Caco-2 (cell line): ENCODE data around the gene UBE2E1. TPM values are rescaled to one million over a fixed set of nuclear protein-coding genes. Genes with fewer than 3 reads are reported as not detected.
"Not testable (repeated sequence)": the region's sequence is repeated elsewhere in the genome, so short reads cannot be mapped to it uniquely, and the experiment has no call there.

ENCODE experiments used
- BruUV-seq: library from RNA; stranded (reverse); fragments of 400-500 nt; replicated peaks from 2 replicates; lab custom pipeline; 2021; lab: Mats Ljungman, UMichigan
- CTCF ChIA-PET: fragments of 300-600 bp; sonication (Branson Sonifier 250); formaldehyde crosslinking; loops from one replicate; lab custom pipeline; 2022; ENCODE audit warnings: antibody characterized with exemption; lab: Charles Lee
- POLR2A ChIA-PET: fragments of 300-600 bp; sonication (Branson Sonifier 250); formaldehyde crosslinking; loops from one replicate; lab custom pipeline; 2022; ENCODE audit warnings: antibody characterized with exemption; lab: Charles Lee
- DNase-seq, 2 experiments: peaks; one replicate each; pipeline versions ENCODE4 v3.0.0 to v3.0.0-alpha.2; 2020 to 2022
- H3K27me3 ChIP-seq: replicated peaks from 2 replicates; pipeline ENCODE4 v1.6.0; 2011; ENCODE audit warnings: low read length; ENCODE audit not compliant: control insufficient read depth, insufficient read depth
- H3K36me3 ChIP-seq: 2 replicates; pipeline ENCODE4 v1.5.1; 2011; ENCODE audit warnings: low read length; ENCODE audit not compliant: control insufficient read depth, insufficient read depth
- H3K4me1 ChIP-seq: fragments of 250-450 bp; sonication (Bioruptor Pico); 2 replicates; pipeline ENCODE4 v1.5.1; 2020; ENCODE audit warnings: mild to moderate bottlenecking
- H3K4me3 ChIP-seq: 2 replicates; pipeline ENCODE4 v1.5.1; 2011; ENCODE audit warnings: low read depth, mild to moderate bottlenecking, control low read depth, low read length
- H3K9me3 ChIP-seq: fragments of 250-450 bp; sonication (Bioruptor Pico); 2 replicates; pipeline ENCODE4 v1.5.1; 2020; ENCODE audit warnings: mild to moderate bottlenecking, moderate library complexity
- H3K27ac Mint-ChIP-seq: one replicate; pipeline ENCODE4 v1.8.0; 2022; ENCODE audit warnings: mixed read lengths; ENCODE audit not compliant: unreplicated experiment
- H3K27me3 Mint-ChIP-seq: one replicate; pipeline ENCODE4 v1.8.0; 2022; ENCODE audit warnings: mixed read lengths; ENCODE audit not compliant: insufficient read depth, unreplicated experiment
- H3K36me3 Mint-ChIP-seq: one replicate; pipeline ENCODE4 v1.8.0; 2022; ENCODE audit warnings: mild to moderate bottlenecking, mixed read lengths; ENCODE audit not compliant: insufficient read depth, unreplicated experiment
- H3K4me1 Mint-ChIP-seq: one replicate; pipeline ENCODE4 v1.8.0; 2022; ENCODE audit warnings: low read depth, mixed read lengths; ENCODE audit not compliant: unreplicated experiment
- H3K4me3 Mint-ChIP-seq: one replicate; pipeline ENCODE4 v1.8.0; 2022; ENCODE audit warnings: mild to moderate bottlenecking, moderate library complexity, mixed read lengths; ENCODE audit not compliant: unreplicated experiment
- H3K9me3 Mint-ChIP-seq: one replicate; pipeline ENCODE4 v1.8.0; 2022; ENCODE audit warnings: mixed read lengths; ENCODE audit not compliant: unreplicated experiment
- intact Hi-C: fragments of 100-400 bp; cut with micrococcal nuclease; formaldehyde crosslinking; loops from one replicate; pipeline ENCODE4 v1.10.0; 2022; ENCODE audit not compliant: unreplicated experiment
- total RNA-seq: library from RNA; stranded (reverse); gene quantifications from 2 replicates; pipeline ENCODE4 v1.2.3, GENCODE V29; 2022
- TF ChIP-seq, protein P1 (sequence below), 2 experiments: fragments of 200-600 bp in 1 of 2; IDR thresholded peaks; 1 replicate in 1 of 2; 2 replicates in 1 of 2; pipeline versions ENCODE4 v1.5.1 to v1.8.0; 2011 to 2022; ENCODE audit warnings: antibody characterized with exemption in 1 of 2, control low read depth in 1 of 2, inconsistent platforms in 1 of 2, low read depth in 1 of 2, low read length in 1 of 2, mild to moderate bottlenecking in 1 of 2, moderate library complexity in 1 of 2; ENCODE audit not compliant: insufficient read depth in 1 of 2, severe bottlenecking in 1 of 2, unreplicated experiment in 1 of 2

The UBE2E1 gene
- total RNA-seq, 1 experiment from 2014 or later, result 104 TPM

DNA sequence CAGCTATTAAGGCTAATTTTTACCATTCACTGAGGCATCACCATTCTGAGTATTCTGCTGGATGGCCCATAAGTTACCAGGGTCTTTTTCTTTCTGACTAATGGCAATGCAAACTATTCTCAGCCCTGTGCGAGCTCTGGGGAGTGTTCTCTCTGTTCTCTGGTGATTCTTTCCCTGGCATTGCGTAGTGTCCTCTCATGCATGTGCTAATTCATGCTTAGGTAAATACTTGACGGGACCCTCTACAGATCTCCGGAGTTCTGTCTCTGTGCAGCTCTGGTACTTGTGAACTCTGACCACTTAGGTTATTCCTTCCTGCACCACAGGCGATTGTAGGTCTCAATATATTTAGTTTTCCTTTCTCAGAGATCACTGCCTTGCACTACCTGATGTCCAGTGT lies 34.8 kb downstream of the UBE2E1 start:
- H3K4me3 Mint-ChIP-seq, result no peak overlapping the region
- TF ChIP-seq, protein P1, sequence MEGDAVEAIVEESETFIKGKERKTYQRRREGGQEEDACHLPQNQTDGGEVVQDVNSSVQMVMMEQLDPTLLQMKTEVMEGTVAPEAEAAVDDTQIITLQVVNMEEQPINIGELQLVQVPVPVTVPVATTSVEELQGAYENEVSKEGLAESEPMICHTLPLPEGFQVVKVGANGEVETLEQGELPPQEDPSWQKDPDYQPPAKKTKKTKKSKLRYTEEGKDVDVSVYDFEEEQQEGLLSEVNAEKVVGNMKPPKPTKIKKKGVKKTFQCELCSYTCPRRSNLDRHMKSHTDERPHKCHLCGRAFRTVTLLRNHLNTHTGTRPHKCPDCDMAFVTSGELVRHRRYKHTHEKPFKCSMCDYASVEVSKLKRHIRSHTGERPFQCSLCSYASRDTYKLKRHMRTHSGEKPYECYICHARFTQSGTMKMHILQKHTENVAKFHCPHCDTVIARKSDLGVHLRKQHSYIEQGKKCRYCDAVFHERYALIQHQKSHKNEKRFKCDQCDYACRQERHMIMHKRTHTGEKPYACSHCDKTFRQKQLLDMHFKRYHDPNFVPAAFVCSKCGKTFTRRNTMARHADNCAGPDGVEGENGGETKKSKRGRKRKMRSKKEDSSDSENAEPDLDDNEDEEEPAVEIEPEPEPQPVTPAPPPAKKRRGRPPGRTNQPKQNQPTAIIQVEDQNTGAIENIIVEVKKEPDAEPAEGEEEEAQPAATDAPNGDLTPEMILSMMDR (IDR thresholded peaks at IDR 0.05; ENCODE audit: insufficient read depth in 1 of 2, low read depth in 1 of 2, low read length in 1 of 2, severe bottlenecking in 1 of 2, unreplicated experiment in 1 of 2), result no peak
- no peaks in the 10 kb centered on the region for H3K27me3 Mint-ChIP-seq
- no peak overlapping the region for H3K27ac Mint-ChIP-seq
- H3K4me1 Mint-ChIP-seq, result peaks cover 5% of the 10 kb centered on the region
- H3K9me3 ChIP-seq, result no peaks in the 10 kb centered on the region
- H3K27me3 ChIP-seq, result no peaks in the 10 kb centered on the region
- ChIA-PET CTCF (no interaction called here), POLR2A (interaction anchor here (0.7 kb wide), 1 partner anchor 8 kb away, joined by 3 read pairs; no protein-coding TSS in a partner anchor)
- H3K9me3 Mint-ChIP-seq, result no peaks in the 10 kb centered on the region
- H3K36me3 ChIP-seq, result no peaks in the 10 kb centered on the region
- no peaks in the 10 kb centered on the region for H3K36me3 Mint-ChIP-seq
- no peak overlapping the region for H3K4me3 ChIP-seq
- no peak for DNase-seq
- no peaks in the 10 kb centered on the region for H3K4me1 ChIP-seq
- no TSS peak for BruUV-seq
- intact Hi-C loops, result no loop called here

DNA sequence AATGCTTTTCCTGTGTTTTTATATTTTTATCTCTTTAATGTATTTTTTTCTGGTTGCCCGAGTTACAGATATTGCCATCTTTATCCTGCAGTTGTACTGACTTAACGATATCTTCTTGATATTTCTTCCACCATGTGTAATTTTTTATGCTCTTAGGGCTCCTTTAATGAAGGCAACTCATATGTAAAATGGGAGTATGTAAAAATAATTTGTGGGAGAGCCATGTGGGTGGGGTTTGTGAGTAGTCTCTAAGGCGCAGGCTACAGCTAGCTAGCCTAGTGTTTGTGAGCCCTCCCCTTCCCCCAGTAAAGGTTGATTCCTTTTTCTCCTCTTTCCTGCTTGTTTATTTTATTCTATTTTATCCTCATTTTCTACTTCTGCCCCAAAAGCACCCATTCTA lies 38.1 kb downstream of the UBE2E1 start:
- Mint-ChIP-seq H3K36me3 (no peaks in the 10 kb centered on the region), H3K4me1 (peaks cover 6% of the 10 kb centered on the region), H3K27ac (no peak overlapping the region), H3K4me3 (no peak overlapping the region), H3K27me3 (no peaks in the 10 kb centered on the region), H3K9me3 (no peaks in the 10 kb centered on the region)
- intact Hi-C loops, result no loop called here
- Histone ChIP-seq H3K27me3 (no peaks in the 10 kb centered on the region), H3K36me3 (no peaks in the 10 kb centered on the region), H3K4me1 (no peaks in the 10 kb centered on the region), H3K4me3 (no peak overlapping the region), H3K9me3 (no peaks in the 10 kb centered on the region)
- ChIA-PET CTCF (no interaction called here), POLR2A (no interaction called here)
- BruUV-seq, result no TSS peak
- DNase-seq, result no peak
- TF ChIP-seq, protein P1 (IDR thresholded peaks at IDR 0.05; ENCODE audit: insufficient read depth in 1 of 2, low read depth in 1 of 2, low read length in 1 of 2, severe bottlenecking in 1 of 2, unreplicated experiment in 1 of 2), result no peak

DNA sequence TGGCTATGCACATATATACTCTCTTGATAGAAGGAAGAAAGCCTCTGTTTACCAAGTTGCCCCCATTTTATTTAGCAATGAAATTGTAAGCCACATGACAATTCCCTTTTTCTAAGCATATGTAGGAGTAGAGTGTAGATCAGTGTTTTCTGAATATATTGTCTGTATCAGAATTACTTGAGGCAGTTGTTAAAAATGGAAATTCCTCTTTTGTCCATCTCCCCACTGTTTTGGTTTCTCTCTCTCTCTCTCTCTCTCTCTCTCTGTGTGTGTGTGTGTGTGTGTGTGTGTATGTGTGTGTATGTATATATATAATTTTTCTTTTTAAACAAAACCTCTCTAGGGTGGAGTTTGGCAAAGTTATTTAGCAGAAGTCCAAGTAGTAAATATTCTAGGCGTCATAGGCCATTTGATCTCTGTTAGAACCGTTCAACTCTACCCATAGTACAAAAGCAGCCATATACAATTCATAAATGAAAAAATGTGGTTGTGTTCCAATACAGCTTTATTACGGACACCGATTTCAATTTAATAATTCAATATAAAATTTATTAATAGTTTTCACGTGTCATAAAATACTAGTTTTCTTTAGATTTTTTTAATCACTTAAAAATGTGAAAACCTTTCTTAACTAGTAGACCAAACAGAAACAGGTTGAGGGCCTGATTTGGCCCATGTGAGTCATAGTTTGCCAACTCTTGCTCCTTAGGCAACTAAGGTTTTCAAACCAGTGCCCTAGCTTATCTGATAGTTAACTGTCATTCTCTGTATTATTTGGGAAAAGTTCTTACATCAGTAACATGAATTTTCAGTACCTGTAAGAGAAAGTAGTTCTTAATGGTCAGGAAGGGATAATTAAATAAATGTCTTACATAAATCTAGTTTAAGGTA lies 39.8 kb downstream of the UBE2E1 start:
- Mint-ChIP-seq H3K27ac (no peak overlapping the region), H3K4me3 (no peak overlapping the region), H3K4me1 (peaks cover 6% of the 10 kb centered on the region), H3K27me3 (no peaks in the 10 kb centered on the region), H3K36me3 (no peaks in the 10 kb centered on the region), H3K9me3 (no peaks in the 10 kb centered on the region)
- intact Hi-C loops, result no loop called here
- CTCF ChIA-PET, result no interaction called here
- no peak for DNase-seq
- TF ChIP-seq, protein P1 (IDR thresholded peaks at IDR 0.05; ENCODE audit: insufficient read depth in 1 of 2, low read depth in 1 of 2, low read length in 1 of 2, severe bottlenecking in 1 of 2, unreplicated experiment in 1 of 2), result no peak
- BruUV-seq, result no TSS peak
- Histone ChIP-seq H3K27me3 (no peaks in the 10 kb centered on the region), H3K4me3 (no peak overlapping the region), H3K4me1 (no peaks in the 10 kb centered on the region), H3K36me3 (no peaks in the 10 kb centered on the region), H3K9me3 (no peaks in the 10 kb centered on the region)
- POLR2A ChIA-PET, result no interaction called here

DNA sequence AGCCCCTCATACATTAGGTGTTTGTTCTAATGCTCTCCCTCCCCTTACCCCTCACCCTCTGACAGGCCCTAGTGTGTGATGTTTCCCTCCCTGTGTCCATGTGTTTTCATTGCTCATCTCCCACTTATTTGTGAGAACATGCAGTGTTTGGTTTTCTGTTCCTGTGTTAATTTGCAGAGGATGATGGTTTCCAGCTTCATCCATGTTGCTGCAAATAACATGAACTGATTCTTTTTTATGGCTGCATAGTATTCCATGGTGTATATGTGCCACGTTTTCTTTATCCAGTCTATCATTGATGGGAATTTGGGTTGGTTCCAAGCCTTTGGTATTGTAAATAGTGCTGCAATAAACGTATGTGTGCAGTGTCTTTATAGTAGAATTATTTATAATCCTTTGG lies 43.7 kb downstream of the UBE2E1 start:
- H3K36me3 Mint-ChIP-seq, H3K4me3 ChIP-seq, DNase-seq, POLR2A ChIA-PET, H3K4me1 Mint-ChIP-seq, H3K36me3 ChIP-seq, CTCF ChIA-PET, H3K4me1 ChIP-seq, BruUV-seq, H3K9me3 ChIP-seq, H3K4me3 Mint-ChIP-seq, H3K27me3 ChIP-seq, H3K27me3 Mint-ChIP-seq, intact Hi-C loops, H3K27ac Mint-ChIP-seq: not testable (repeated sequence)
- H3K9me3 Mint-ChIP-seq, result peaks cover 13% of the 10 kb centered on the region
